ENCODE results near the gene MXD3.

GRCh38 chr5:177347699-177348098 lies 36.0 kb upstream of the MXD3 start:
- TF ChIP-seq POLR2A (IDR thresholded peaks at IDR 0.05) (no peak), CTCF (IDR thresholded peaks at IDR 0.05) (no peak)
